ENCODE results near the gene SIAH3.

DNA sequence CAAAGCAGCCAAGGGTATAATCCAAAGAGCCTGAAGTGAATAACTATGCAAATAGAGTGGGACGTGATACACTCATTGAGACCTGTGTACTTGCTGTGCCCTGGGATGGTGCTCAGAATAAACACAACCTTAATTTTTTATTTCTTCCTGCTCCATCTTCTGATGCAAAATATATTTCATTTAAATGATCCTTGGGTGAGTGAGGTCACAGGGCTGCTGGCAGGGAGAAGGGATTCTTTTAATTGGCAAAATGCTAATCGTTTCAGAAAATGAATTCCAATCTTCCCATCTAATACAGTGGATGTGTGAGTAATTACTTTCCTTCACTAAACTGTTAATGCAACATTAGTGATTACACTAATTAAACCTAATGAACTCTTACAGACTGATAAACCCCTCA lies 63.5 kb downstream of the SIAH3 start:
- no peak for TF ChIP-seq EZH2 (optimal IDR thresholded peaks at IDR 0.05; ENCODE audit: low read depth, low read length)
- TF ChIP-seq, protein P1, sequence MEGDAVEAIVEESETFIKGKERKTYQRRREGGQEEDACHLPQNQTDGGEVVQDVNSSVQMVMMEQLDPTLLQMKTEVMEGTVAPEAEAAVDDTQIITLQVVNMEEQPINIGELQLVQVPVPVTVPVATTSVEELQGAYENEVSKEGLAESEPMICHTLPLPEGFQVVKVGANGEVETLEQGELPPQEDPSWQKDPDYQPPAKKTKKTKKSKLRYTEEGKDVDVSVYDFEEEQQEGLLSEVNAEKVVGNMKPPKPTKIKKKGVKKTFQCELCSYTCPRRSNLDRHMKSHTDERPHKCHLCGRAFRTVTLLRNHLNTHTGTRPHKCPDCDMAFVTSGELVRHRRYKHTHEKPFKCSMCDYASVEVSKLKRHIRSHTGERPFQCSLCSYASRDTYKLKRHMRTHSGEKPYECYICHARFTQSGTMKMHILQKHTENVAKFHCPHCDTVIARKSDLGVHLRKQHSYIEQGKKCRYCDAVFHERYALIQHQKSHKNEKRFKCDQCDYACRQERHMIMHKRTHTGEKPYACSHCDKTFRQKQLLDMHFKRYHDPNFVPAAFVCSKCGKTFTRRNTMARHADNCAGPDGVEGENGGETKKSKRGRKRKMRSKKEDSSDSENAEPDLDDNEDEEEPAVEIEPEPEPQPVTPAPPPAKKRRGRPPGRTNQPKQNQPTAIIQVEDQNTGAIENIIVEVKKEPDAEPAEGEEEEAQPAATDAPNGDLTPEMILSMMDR (IDR thresholded peaks at IDR 0.05; ENCODE audit: low read length), result no peak
